A549 (cell line): ENCODE results near the gene NSMCE1.

Experiments used
- TF ChIP-seq, protein P1 (sequence below): fragments of >200 bp; sonication (Bioruptor Twin); formaldehyde crosslinking; IDR thresholded peaks from 3 replicates; pipeline ENCODE4 v1.5.1; 2016
- TF ChIP-seq, protein P2 (sequence below): IDR thresholded peaks from 2 replicates; pipeline ENCODE4 v1.6.1; 2012; ENCODE audit warnings: low read depth, borderline replicate concordance

DNA sequence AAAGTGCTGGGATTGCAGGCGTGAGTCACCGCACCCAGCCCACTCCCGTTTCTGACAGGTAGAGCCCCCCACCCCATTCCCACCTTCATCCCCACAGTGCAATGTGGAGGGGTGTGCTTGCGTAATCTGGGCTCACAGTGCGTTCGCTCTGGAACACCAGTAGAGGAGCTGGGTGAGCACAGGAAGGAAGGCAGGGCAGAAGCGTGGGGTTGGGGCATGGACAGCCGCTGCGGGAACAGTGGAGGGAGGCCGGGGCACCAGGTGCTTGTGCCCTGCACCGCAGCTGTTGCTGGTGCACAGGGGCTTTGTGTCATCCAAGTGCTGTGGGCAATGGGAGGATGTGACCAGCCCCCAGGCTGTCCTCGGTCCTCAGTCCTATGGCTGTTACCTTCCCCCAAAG is 40.5 kb downstream of the NSMCE1 start:
- TF ChIP-seq, protein P1, sequence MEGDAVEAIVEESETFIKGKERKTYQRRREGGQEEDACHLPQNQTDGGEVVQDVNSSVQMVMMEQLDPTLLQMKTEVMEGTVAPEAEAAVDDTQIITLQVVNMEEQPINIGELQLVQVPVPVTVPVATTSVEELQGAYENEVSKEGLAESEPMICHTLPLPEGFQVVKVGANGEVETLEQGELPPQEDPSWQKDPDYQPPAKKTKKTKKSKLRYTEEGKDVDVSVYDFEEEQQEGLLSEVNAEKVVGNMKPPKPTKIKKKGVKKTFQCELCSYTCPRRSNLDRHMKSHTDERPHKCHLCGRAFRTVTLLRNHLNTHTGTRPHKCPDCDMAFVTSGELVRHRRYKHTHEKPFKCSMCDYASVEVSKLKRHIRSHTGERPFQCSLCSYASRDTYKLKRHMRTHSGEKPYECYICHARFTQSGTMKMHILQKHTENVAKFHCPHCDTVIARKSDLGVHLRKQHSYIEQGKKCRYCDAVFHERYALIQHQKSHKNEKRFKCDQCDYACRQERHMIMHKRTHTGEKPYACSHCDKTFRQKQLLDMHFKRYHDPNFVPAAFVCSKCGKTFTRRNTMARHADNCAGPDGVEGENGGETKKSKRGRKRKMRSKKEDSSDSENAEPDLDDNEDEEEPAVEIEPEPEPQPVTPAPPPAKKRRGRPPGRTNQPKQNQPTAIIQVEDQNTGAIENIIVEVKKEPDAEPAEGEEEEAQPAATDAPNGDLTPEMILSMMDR = no peak
- TF ChIP-seq, protein P2, sequence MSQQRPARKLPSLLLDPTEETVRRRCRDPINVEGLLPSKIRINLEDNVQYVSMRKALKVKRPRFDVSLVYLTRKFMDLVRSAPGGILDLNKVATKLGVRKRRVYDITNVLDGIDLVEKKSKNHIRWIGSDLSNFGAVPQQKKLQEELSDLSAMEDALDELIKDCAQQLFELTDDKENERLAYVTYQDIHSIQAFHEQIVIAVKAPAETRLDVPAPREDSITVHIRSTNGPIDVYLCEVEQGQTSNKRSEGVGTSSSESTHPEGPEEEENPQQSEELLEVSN = no peak
